Mesenchymal stem cell (in vitro differentiated cells and primary cell): ENCODE data around the gene WDR64.

Source experiments
- DNase-seq: peaks from one replicate; pipeline ENCODE4 v3.0.0-alpha.2; 2013
- H2AFZ ChIP-seq: one replicate; pipeline ENCODE4 v1.6.1; 2013; ENCODE audit warnings: low read depth, mild to moderate bottlenecking, control low read depth, inconsistent platforms, low read length, moderate library complexity
- H2AK5ac ChIP-seq: 2 replicates; pipeline ENCODE4 v1.6.1; 2013; ENCODE audit warnings: low read length, moderate library complexity, mild to moderate bottlenecking, inconsistent platforms; ENCODE audit not compliant: severe bottlenecking
- H2BK120ac ChIP-seq: one replicate; pipeline ENCODE4 v1.6.1; 2013; ENCODE audit warnings: low read depth, mild to moderate bottlenecking, inconsistent platforms, low read length, moderate library complexity
- H2BK12ac ChIP-seq, 2 experiments: one replicate each; pipeline ENCODE4 v1.6.1; 2013; ENCODE audit warnings: inconsistent platforms in 2 of 2, low read length in 2 of 2, mild to moderate bottlenecking in 2 of 2, moderate library complexity in 2 of 2, control low read depth in 1 of 2
- H2BK15ac ChIP-seq: one replicate; pipeline ENCODE4 v1.6.1; 2013; ENCODE audit warnings: mild to moderate bottlenecking, low read depth, inconsistent platforms; ENCODE audit not compliant: poor library complexity, severe bottlenecking
- H2BK5ac ChIP-seq: 2 replicates; pipeline ENCODE4 v1.6.1; 2013; ENCODE audit warnings: low read depth, mild to moderate bottlenecking, low read length, control low read depth, inconsistent platforms; ENCODE audit not compliant: poor library complexity, severe bottlenecking
- H3K14ac ChIP-seq, 2 experiments: one replicate each; pipeline ENCODE4 v1.6.1; 2013; ENCODE audit warnings: inconsistent platforms in 2 of 2, low read length in 2 of 2, control low read depth in 1 of 2, mild to moderate bottlenecking in 1 of 2, moderate library complexity in 1 of 2
- H3K18ac ChIP-seq, 2 experiments: one replicate each; pipeline ENCODE4 v1.6.1; 2013; ENCODE audit warnings: inconsistent platforms in 2 of 2, low read length in 2 of 2, control low read depth in 1 of 2, low read depth in 1 of 2, mild to moderate bottlenecking in 1 of 2
- H3K23ac ChIP-seq, 2 experiments: one replicate each; pipeline ENCODE4 v1.6.1; 2013; ENCODE audit warnings: inconsistent platforms in 2 of 2, low read length in 2 of 2, mild to moderate bottlenecking in 2 of 2, moderate library complexity in 2 of 2, control low read depth in 1 of 2
- H3K27ac ChIP-seq: 2 replicates; pipeline ENCODE4 v1.5.1; 2013; ENCODE audit warnings: mild to moderate bottlenecking, moderate library complexity, low read length, control low read depth, inconsistent platforms; ENCODE audit not compliant: poor library complexity, severe bottlenecking
- H3K27me3 ChIP-seq, 2 experiments: 2 replicates each; pipeline versions ENCODE4 v1.6.1 to v1.7.0; 2013; ENCODE audit warnings: low read length in 2 of 2, mild to moderate bottlenecking in 2 of 2, moderate library complexity in 2 of 2, control low read depth in 1 of 2, inconsistent platforms in 1 of 2; ENCODE audit not compliant: control insufficient read depth in 1 of 2, insufficient read depth in 1 of 2
- H3K36me3 ChIP-seq, 2 experiments: 2 replicates each; pipeline versions ENCODE4 v1.6.1 to v1.7.0; 2013; ENCODE audit warnings: low read length in 2 of 2, control low read depth in 1 of 2, inconsistent platforms in 1 of 2, low read depth in 1 of 2, mild to moderate bottlenecking in 1 of 2; ENCODE audit not compliant: insufficient read depth in 2 of 2, control insufficient read depth in 1 of 2
- H3K4ac ChIP-seq, 2 experiments: one replicate each; pipeline ENCODE4 v1.6.1; 2013; ENCODE audit warnings: inconsistent platforms in 2 of 2, low read length in 2 of 2, mild to moderate bottlenecking in 2 of 2, moderate library complexity in 2 of 2, control low read depth in 1 of 2, low read depth in 1 of 2
- H3K4me1 ChIP-seq: 2 replicates; pipeline ENCODE4 v1.6.1; 2013; ENCODE audit warnings: low read depth, low read length, control low read depth; ENCODE audit not compliant: control insufficient read depth, insufficient read depth
- H3K4me2 ChIP-seq: 2 replicates; pipeline ENCODE4 v1.6.1; 2013; ENCODE audit warnings: low read length, mild to moderate bottlenecking, inconsistent platforms; ENCODE audit not compliant: poor library complexity, severe bottlenecking
- H3K4me3 ChIP-seq, 2 experiments: 2 replicates each; pipeline versions ENCODE4 v1.5.1 to v1.7.0; 2013; ENCODE audit warnings: low read length in 2 of 2, mild to moderate bottlenecking in 2 of 2, control low read depth in 1 of 2, low read depth in 1 of 2; ENCODE audit not compliant: insufficient read depth in 1 of 2
- H3K79me1 ChIP-seq: replicated peaks from 2 replicates; pipeline ENCODE4 v1.6.1; 2013; ENCODE audit warnings: mild to moderate bottlenecking, control low read depth, low read length, inconsistent platforms; ENCODE audit not compliant: poor library complexity, severe bottlenecking
- H3K9ac ChIP-seq: 2 replicates; pipeline ENCODE4 v1.7.0; 2013; ENCODE audit warnings: mild to moderate bottlenecking, low read length, moderate library complexity
- H3K9me3 ChIP-seq: 2 replicates; pipeline ENCODE4 v1.7.0; 2013; ENCODE audit warnings: mild to moderate bottlenecking, low read length; ENCODE audit not compliant: control insufficient read depth
- H4K8ac ChIP-seq: one replicate; pipeline ENCODE4 v1.6.1; 2013; ENCODE audit warnings: inconsistent platforms, mild to moderate bottlenecking, low read length, moderate library complexity
- H4K91ac ChIP-seq: one replicate; pipeline ENCODE4 v1.6.1; 2013; ENCODE audit warnings: mild to moderate bottlenecking, low read length, inconsistent platforms
- WGBS: methylation state at CpG from one replicate; pipeline ENCODE4 v1.1.7; 2013; ENCODE audit warnings: mixed read lengths; 5-methylcytosine and 5-hydroxymethylcytosine counted together

WDR64 gene

DNA sequence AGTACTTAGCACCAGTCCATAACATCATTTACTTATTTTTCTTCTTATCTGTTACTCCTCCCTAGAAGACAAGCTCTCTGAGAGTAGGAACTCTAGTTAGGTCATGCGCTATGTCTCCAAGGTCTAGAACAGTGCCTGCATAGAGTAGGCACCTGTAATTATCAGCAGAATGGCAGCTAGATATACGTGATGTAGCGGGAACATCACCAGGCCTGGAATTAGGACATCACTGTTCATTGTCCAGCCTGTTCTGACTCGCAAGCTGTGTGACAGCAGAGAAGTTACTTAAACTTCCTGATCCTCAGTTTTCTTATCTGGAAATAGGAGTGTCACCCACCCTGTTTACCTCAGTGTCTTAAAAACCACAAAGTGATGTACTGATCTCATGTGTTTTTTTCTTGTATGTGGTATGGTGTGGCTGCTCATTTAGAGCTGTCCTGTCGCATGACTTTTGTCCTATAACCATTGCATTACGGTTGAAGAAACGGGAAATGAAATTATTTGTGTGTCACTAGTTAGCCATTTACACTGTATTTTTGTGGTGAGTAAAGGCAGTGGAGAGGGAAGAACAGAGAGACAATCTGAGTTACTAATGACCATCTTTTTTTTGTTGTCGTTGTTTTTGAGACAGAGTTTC lies 158.8 kb downstream of the WDR64 start:
- Histone ChIP-seq H3K4me1 (no peaks in the 10 kb centered on the region), H2BK120ac (no peak overlapping the region), H2BK5ac (no peak overlapping the region), H3K36me3 (no peaks in the 10 kb centered on the region), H3K9me3 (no peaks in the 10 kb centered on the region), H4K91ac (no peak overlapping the region), H3K23ac (no peak overlapping the region), H3K4ac (no peak overlapping the region), H3K9ac (no peak overlapping the region), H3K27me3 (no peaks in the 10 kb centered on the region), H3K14ac (no peak overlapping the region), H2AK5ac (no peak overlapping the region), H3K18ac (no peak overlapping the region), H3K27ac (no peak overlapping the region), H2AFZ (no peak overlapping the region), H3K4me3 (no peak overlapping the region), H2BK12ac (peak overlapping the region in 1 of 2 experiments; percentile 89), H3K79me1 (no peaks in the 10 kb centered on the region), H3K4me2 (no peak overlapping the region), H4K8ac (no peak overlapping the region), H2BK15ac (no peak overlapping the region)
- DNase-seq = no peak
- 91% methylated on average over 7 of the region's 8 CpGs for WGBS

DNA sequence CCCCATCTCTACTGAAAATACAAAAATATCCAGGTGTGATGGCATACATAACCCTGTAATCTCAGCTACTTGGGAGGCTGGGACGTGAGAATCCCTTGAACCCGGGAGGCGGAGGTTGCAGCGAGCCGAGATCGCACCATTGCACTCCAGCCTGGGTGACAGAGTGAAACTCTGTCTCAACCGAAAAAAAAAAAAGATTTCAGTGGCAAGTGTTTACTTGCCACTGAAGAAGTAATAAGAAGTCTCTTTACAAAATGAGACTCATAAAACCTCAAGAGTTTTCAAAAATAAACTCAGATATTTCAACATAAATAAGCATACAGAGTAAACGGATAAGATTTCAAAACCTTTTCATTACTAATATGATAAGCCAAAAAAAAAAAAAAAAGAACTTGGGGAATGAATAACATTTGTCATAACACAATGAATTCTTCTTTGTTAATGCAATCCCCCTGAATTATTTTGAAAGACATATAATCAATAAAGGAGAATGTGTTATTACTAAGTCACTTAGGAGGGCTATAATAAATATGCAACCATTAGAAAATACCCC lies 161.8 kb downstream of the WDR64 start:
- H3K14ac ChIP-seq = no peak overlapping the region
- H3K4me1 ChIP-seq = no peaks in the 10 kb centered on the region
- 82% methylated on average over 6 of the region's 8 CpGs for WGBS

DNA sequence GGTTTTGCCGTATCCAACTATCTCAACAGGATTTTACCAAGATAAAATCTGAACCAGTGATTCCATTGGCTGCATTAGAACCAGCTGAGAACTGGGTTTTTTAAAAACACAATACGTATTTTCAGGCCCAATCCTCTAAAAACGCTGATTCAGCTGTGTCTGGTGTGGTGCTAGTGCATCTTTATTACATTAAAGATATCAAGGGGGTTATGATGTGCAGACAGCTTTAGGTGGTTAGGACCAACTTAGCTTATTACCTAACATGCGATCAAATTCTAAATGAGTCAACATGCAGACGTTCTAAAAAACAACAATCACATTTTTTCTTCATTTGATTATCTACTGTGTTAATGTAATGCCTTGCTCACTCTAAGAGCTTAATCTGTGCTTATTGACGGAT lies 163.9 kb downstream of the WDR64 start:
- Histone ChIP-seq H3K23ac (no peak overlapping the region), H2BK120ac (no peak overlapping the region), H4K8ac (no peak overlapping the region), H3K36me3 (no peaks in the 10 kb centered on the region), H3K79me1 (no peaks in the 10 kb centered on the region), H2BK15ac (no peak overlapping the region), H2AFZ (no peak overlapping the region), H3K9me3 (no peaks in the 10 kb centered on the region), H3K14ac (no peak overlapping the region), H3K18ac (no peak overlapping the region), H3K27me3 (no peaks in the 10 kb centered on the region), H3K4me3 (no peak overlapping the region), H4K91ac (no peak overlapping the region), H3K4ac (no peak overlapping the region), H2BK5ac (no peak overlapping the region), H3K4me1 (no peaks in the 10 kb centered on the region), H2AK5ac (no peak overlapping the region), H3K9ac (no peak overlapping the region), H3K27ac (no peak overlapping the region), H3K4me2 (no peak overlapping the region), H2BK12ac (no peak overlapping the region)
- WGBS = 66% methylated on average over 5 of the region's 6 CpGs
- DNase-seq = no peak

More for the DNA sequence above, 161.8 kb downstream of the WDR64 start:
- Histone ChIP-seq H3K9ac (no peak overlapping the region), H3K27ac (no peak overlapping the region), H3K23ac (no peak overlapping the region), H3K4me2 (no peak overlapping the region), H2BK120ac (no peak overlapping the region), H3K27me3 (no peaks in the 10 kb centered on the region), H2AFZ (no peak overlapping the region), H3K4me3 (no peak overlapping the region), H2BK15ac (no peak overlapping the region), H3K9me3 (no peaks in the 10 kb centered on the region), H2AK5ac (no peak overlapping the region), H3K36me3 (no peaks in the 10 kb centered on the region), H2BK5ac (no peak overlapping the region), H4K8ac (no peak overlapping the region), H2BK12ac (no peak overlapping the region), H4K91ac (no peak overlapping the region), H3K4ac (no peak overlapping the region), H3K18ac (no peak overlapping the region), H3K79me1 (no peaks in the 10 kb centered on the region)
- DNase-seq = no peak

GRCh38 chr1:241817331-241817792 lies 165.3 kb downstream of the WDR64 start:
- peak; percentile 90 for DNase-seq
- Histone ChIP-seq H2BK12ac (no peak overlapping the region), H3K9ac (peak overlapping the region; percentile 15), H2AK5ac (no peak overlapping the region), H3K36me3 (no peaks in the 10 kb centered on the region), H2BK15ac (no peak overlapping the region), H3K27ac (peak overlapping the region; percentile 9), H3K4me3 (peak overlapping the region in 1 of 2 experiments; percentile 31), H3K14ac (no peak overlapping the region), H3K18ac (no peak overlapping the region), H3K4me1 (no peaks in the 10 kb centered on the region), H2AFZ (no peak overlapping the region), H3K27me3 (no peaks in the 10 kb centered on the region), H4K91ac (no peak overlapping the region), H4K8ac (peak overlapping the region; percentile 27), H3K23ac (no peak overlapping the region), H3K4me2 (no peak overlapping the region), H3K79me1 (no peaks in the 10 kb centered on the region), H3K4ac (no peak overlapping the region), H2BK120ac (no peak overlapping the region), H2BK5ac (no peak overlapping the region), H3K9me3 (no peaks in the 10 kb centered on the region)
- no CpG with 5 or more reads among the region's 1 CpG for WGBS
